DND-41 (cell line): Measurements from ENCODE around the gene FAM83C.

Source experiments
- ATAC-seq: fragments of 200-7000 bp; cut with Tn5 transposase; 3 replicates; pipeline ENCODE4 v1.9.1; 2021; ENCODE audit warnings: low read depth; ENCODE audit not compliant: insufficient read depth
- DNase-seq: peaks from one replicate; pipeline ENCODE4 v3.0.0-alpha.2; 2020
- H2AFZ ChIP-seq: 2 replicates; pipeline ENCODE4 v1.6.0; 2012; ENCODE audit warnings: low read depth, low read length
- H3K27ac ChIP-seq: 2 replicates; pipeline ENCODE4 v1.5.1; 2012; ENCODE audit warnings: low read length, inconsistent platforms
- H3K27me3 ChIP-seq: fragments of 200-600 bp; sonication (generic); 2 replicates; pipeline ENCODE4 v1.6.0; 2012; ENCODE audit warnings: low read length, mild to moderate bottlenecking, inconsistent platforms; ENCODE audit not compliant: insufficient read depth, poor library complexity
- H3K36me3 ChIP-seq: 2 replicates; pipeline ENCODE4 v1.5.1; 2012; ENCODE audit warnings: low read length, inconsistent platforms; ENCODE audit not compliant: insufficient read depth
- H3K4me1 ChIP-seq: 2 replicates; pipeline ENCODE4 v1.5.1; 2012; ENCODE audit warnings: mild to moderate bottlenecking, low read length; ENCODE audit not compliant: insufficient read depth
- H3K4me2 ChIP-seq: 2 replicates; pipeline ENCODE4 v1.6.0; 2012; ENCODE audit warnings: mild to moderate bottlenecking, moderate library complexity, low read length, inconsistent platforms; ENCODE audit not compliant: insufficient read depth
- H3K4me3 ChIP-seq, 2 experiments: fragments of 200-600 bp in 1 of 2; shearing (Covaris generic) in 1 of 2; 2 replicates each; pipeline ENCODE4 v1.5.1; 2012 to 2016; ENCODE audit warnings: inconsistent platforms in 2 of 2, low read length in 2 of 2, mild to moderate bottlenecking in 2 of 2, low read depth in 1 of 2, moderate library complexity in 1 of 2
- H3K79me2 ChIP-seq: 2 replicates; pipeline ENCODE4 v1.6.0; 2012; ENCODE audit warnings: low read length, inconsistent platforms; ENCODE audit not compliant: insufficient read depth
- H3K9ac ChIP-seq: 2 replicates; pipeline ENCODE4 v1.6.0; 2012; ENCODE audit warnings: low read depth, mild to moderate bottlenecking, inconsistent platforms, low read length, moderate library complexity
- H3K9me3 ChIP-seq: 2 replicates; pipeline ENCODE4 v1.5.1; 2012; ENCODE audit warnings: low read length, moderate library complexity, mild to moderate bottlenecking, inconsistent platforms; ENCODE audit not compliant: insufficient read depth, severe bottlenecking
- H4K20me1 ChIP-seq: 2 replicates; pipeline ENCODE4 v1.6.0; 2012; ENCODE audit warnings: low read length; ENCODE audit not compliant: insufficient read depth
- CTCF ChIP-seq: IDR thresholded peaks from 2 replicates; pipeline ENCODE4 v1.5.1; 2012; ENCODE audit warnings: borderline replicate concordance, low read length, moderate library complexity, mild to moderate bottlenecking; ENCODE audit not compliant: poor library complexity, severe bottlenecking; ENCODE audit errors: extremely low read depth
- EZH2 ChIP-seq: IDR thresholded peaks from 3 replicates; pipeline ENCODE4 v1.6.1; 2012; ENCODE audit warnings: borderline replicate concordance, low read depth, mild to moderate bottlenecking, moderate library complexity, low read length, inconsistent platforms; ENCODE audit not compliant: severe bottlenecking

FAM83C gene

GRCh38 chr20:35279040-35279439 is 13.2 kb downstream of the FAM83C start:
- Histone ChIP-seq H3K79me2 (peaks cover 23% of the 10 kb centered on the region), H3K27ac (no peak overlapping the region), H3K36me3 (peaks cover 32% of the 10 kb centered on the region), H3K27me3 (peaks cover 2% of the 10 kb centered on the region), H3K4me3 (no peak overlapping the region), H3K4me1 (peaks cover 27% of the 10 kb centered on the region), H4K20me1 (peaks cover 22% of the 10 kb centered on the region), H3K4me2 (no peak overlapping the region), H3K9ac (no peak overlapping the region), H2AFZ (no peak overlapping the region), H3K9me3 (no peaks in the 10 kb centered on the region)
- TF ChIP-seq CTCF (no peak), EZH2 (no peak)
- no peak for ATAC-seq
- DNase-seq, result no peak

- Histone ChIP-seq H3K27me3 (no peaks in the 10 kb centered on the region), H3K4me2 (peak within 1 kb of the TSS; percentile 77), H3K4me3 (peak within 1 kb of the TSS; percentile 38 to 64; a peak in 3 of 4 replicates), H3K79me2 (peaks cover 12% of the 10 kb centered on the region), H3K27ac (peak within 1 kb of the TSS; percentile 66), H3K9me3 (no peaks in the 10 kb centered on the region), H3K4me1 (peaks cover 17% of the 10 kb centered on the region), H3K9ac (peak within 1 kb of the TSS; percentile 66), H2AFZ (peak within 1 kb of the TSS; percentile 62), H4K20me1 (peaks cover 25% of the 10 kb centered on the region), H3K36me3 (peaks cover 32% of the 10 kb centered on the region)
- peak; percentile 86 for DNase-seq
- peak; percentile 89 for ATAC-seq
- TF ChIP-seq EZH2, result no peak
- peak; percentile 49 for TF ChIP-seq CTCF
These were observed 14.5 kb downstream of the FAM83C start, which contains the start of gene MMP24OS for GRCh38 chr20:35277531-35278395. Gene MMP24OS (minus strand): TSS chr20:35278122. CDS start chr20:35277929, 193 bp downstream.

- peaks cover 8% of the 10 kb centered on the region for H3K79me2 ChIP-seq
- peaks cover 17% of the 10 kb centered on the region for H3K4me1 ChIP-seq
- no peak for TF ChIP-seq EZH2
- TF ChIP-seq CTCF, result no peak
- H2AFZ ChIP-seq, result peak overlapping the region; percentile 62; the same call in 1 of the 2 replicates
- peak overlapping the region; percentile 66 for H3K27ac ChIP-seq
- no peaks in the 10 kb centered on the region for H3K9me3 ChIP-seq
- H3K9ac ChIP-seq, result peak overlapping the region; percentile 66
- peak overlapping the region; percentile 38 to 64; a peak in 3 of 4 replicates for H3K4me3 ChIP-seq
- peaks cover 29% of the 10 kb centered on the region for H3K36me3 ChIP-seq
- ATAC-seq, result no peak
- H3K4me2 ChIP-seq, result peak overlapping the region; percentile 77
- no peaks in the 10 kb centered on the region for H3K27me3 ChIP-seq
- no peak for DNase-seq
- H4K20me1 ChIP-seq, result peaks cover 25% of the 10 kb centered on the region
These were observed 15.1 kb downstream of the FAM83C start for GRCh38 chr20:35277127-35277526.
